ENCODE data around the gene GRIK4.

DNA sequence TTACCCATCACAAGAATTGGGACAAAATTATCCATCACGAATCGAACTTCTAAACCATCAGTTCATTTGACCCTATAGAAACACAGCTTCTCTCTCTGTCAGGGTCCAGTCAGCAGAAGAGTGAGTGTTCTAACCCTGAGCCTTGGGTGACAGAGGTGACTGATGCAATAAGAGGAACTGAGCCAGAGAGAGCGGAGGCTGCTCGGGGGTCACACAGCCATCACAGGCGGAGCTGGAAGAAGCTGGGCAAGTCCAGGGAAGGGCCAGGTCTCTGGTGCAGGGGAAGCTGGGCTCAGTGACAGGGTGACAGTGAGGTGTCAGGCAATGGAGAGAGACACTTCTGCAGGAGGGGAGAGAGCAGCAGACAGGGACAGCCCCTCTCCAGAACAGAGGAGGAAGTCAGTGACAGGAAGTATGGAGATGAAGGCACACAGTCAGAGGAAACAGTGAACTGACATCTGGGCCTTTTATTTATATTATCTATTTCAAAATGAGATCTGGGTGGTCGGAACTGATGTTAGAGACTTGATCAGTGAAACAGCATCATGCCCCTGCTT lies 328.4 kb downstream of the GRIK4 start:
- TF ChIP-seq CBFB (CRISPR knock-in tag; IDR thresholded peaks at IDR 0.05; ENCODE audit: low read depth), result no peak
- TF ChIP-seq RELA (CRISPR knock-in tag; IDR thresholded peaks at IDR 0.05; ENCODE audit: borderline replicate concordance), result no peak
- TF ChIP-seq, protein P1, sequence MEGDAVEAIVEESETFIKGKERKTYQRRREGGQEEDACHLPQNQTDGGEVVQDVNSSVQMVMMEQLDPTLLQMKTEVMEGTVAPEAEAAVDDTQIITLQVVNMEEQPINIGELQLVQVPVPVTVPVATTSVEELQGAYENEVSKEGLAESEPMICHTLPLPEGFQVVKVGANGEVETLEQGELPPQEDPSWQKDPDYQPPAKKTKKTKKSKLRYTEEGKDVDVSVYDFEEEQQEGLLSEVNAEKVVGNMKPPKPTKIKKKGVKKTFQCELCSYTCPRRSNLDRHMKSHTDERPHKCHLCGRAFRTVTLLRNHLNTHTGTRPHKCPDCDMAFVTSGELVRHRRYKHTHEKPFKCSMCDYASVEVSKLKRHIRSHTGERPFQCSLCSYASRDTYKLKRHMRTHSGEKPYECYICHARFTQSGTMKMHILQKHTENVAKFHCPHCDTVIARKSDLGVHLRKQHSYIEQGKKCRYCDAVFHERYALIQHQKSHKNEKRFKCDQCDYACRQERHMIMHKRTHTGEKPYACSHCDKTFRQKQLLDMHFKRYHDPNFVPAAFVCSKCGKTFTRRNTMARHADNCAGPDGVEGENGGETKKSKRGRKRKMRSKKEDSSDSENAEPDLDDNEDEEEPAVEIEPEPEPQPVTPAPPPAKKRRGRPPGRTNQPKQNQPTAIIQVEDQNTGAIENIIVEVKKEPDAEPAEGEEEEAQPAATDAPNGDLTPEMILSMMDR (IDR thresholded peaks at IDR 0.05), result no peak
- no peak for TF ChIP-seq TEAD1 (CRISPR knock-in tag; IDR thresholded peaks at IDR 0.05)
- TF ChIP-seq SP1 (CRISPR knock-in tag; conservative IDR thresholded peaks at IDR 0.05), result no peak
- TF ChIP-seq SMAD4 (CRISPR knock-in tag; IDR thresholded peaks at IDR 0.05), result no peak
- TF ChIP-seq, protein P2, sequence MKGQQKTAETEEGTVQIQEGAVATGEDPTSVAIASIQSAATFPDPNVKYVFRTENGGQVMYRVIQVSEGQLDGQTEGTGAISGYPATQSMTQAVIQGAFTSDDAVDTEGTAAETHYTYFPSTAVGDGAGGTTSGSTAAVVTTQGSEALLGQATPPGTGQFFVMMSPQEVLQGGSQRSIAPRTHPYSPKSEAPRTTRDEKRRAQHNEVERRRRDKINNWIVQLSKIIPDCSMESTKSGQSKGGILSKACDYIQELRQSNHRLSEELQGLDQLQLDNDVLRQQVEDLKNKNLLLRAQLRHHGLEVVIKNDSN (CRISPR knock-in tag; IDR thresholded peaks at IDR 0.05), result no peak
- TF ChIP-seq, protein P3, sequence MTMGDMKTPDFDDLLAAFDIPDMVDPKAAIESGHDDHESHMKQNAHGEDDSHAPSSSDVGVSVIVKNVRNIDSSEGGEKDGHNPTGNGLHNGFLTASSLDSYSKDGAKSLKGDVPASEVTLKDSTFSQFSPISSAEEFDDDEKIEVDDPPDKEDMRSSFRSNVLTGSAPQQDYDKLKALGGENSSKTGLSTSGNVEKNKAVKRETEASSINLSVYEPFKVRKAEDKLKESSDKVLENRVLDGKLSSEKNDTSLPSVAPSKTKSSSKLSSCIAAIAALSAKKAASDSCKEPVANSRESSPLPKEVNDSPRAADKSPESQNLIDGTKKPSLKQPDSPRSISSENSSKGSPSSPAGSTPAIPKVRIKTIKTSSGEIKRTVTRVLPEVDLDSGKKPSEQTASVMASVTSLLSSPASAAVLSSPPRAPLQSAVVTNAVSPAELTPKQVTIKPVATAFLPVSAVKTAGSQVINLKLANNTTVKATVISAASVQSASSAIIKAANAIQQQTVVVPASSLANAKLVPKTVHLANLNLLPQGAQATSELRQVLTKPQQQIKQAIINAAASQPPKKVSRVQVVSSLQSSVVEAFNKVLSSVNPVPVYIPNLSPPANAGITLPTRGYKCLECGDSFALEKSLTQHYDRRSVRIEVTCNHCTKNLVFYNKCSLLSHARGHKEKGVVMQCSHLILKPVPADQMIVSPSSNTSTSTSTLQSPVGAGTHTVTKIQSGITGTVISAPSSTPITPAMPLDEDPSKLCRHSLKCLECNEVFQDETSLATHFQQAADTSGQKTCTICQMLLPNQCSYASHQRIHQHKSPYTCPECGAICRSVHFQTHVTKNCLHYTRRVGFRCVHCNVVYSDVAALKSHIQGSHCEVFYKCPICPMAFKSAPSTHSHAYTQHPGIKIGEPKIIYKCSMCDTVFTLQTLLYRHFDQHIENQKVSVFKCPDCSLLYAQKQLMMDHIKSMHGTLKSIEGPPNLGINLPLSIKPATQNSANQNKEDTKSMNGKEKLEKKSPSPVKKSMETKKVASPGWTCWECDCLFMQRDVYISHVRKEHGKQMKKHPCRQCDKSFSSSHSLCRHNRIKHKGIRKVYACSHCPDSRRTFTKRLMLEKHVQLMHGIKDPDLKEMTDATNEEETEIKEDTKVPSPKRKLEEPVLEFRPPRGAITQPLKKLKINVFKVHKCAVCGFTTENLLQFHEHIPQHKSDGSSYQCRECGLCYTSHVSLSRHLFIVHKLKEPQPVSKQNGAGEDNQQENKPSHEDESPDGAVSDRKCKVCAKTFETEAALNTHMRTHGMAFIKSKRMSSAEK (CRISPR knock-in tag; IDR thresholded peaks at IDR 0.05; ENCODE audit: borderline replicate concordance), result no peak
- TF ChIP-seq ESRRA (CRISPR knock-in tag; IDR thresholded peaks at IDR 0.05; ENCODE audit: borderline replicate concordance), result no peak
- TF ChIP-seq ZNF138 (CRISPR knock-in tag; conservative IDR thresholded peaks at IDR 0.05), result no peak

Data from WTC11 (cell line).